NCI-H2227 treated with DMSO at 0.1 percent for 48 hours (cell line): ENCODE measurements around the gene ABHD2.
"Not testable (repeated sequence)": the region's sequence is repeated elsewhere in the genome, so short reads cannot be mapped to it uniquely, and the experiment has no call there.

Source experiments
- DNase-seq: peaks from one replicate; lab custom pipeline; 2025; lab: John Stamatoyannopoulos, UW

Gene ABHD2

DNA sequence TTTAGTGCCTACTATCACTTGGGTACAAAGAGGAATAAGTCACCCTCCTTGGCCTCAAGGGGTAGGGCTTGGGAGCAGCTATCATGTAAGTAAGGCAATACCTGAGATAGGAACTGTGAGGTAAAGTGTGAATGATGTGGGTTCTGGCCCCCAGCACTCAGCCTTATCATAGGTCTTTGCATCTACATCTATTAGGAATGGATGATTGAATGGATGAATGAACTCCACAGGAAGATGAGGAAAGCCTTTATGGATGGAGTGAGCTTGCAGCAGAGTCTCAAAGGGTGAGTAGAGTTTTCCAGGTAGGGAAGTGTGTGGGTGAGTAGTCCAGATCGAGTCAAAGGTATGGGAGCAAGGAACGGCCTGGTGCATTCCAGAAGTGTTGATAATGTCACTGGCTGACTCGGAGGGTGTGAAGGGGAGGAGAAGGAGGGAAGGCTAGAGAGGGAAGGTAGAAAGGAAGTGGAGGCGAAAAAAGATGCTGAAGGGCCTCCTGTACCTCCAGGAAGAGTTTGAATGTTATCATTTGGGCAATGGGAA, 13.1 kb upstream of the ABHD2 start:
- DNase-seq, result no peak

DNA sequence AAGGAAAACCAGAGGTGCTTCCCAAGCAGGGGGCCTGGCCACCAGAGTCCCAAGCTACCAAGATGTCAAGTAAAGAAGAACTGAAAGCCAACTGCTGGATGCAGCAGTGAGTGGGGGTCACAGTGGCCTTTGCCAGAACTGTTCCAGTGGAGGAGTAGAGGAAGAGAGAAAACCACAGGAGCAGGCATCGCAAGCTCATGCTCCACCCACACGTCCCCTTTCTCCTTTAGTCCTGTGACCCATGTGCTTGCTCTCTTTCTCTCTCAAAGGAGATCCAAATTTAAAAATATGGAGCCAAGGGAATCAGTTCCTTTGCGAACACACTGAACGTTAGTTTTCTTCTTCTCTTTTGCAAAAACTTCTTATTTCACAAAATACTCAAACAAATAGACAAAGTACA, 12.4 kb upstream of the ABHD2 start:
- DNase-seq, result no peak

DNA sequence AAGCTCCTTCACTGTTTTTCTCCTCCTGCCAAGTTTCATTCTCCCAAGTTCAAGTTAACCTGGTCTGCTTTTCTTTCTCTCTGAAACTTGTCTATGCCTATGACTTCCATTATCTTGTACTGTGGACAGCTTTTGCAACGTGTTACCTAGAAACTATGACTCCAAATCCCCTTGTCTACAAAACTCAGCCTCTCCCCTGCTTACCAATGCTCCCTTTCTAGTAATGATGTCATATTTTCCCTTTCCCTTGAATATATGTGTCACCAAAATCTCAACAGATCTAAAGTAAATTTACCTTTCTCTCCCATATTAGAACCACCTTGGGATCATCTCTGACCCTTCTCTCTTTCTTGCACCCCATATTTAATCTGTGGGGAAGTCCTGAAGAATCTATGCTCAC, 10.5 kb upstream of the ABHD2 start:
- DNase-seq, result no peak

DNA sequence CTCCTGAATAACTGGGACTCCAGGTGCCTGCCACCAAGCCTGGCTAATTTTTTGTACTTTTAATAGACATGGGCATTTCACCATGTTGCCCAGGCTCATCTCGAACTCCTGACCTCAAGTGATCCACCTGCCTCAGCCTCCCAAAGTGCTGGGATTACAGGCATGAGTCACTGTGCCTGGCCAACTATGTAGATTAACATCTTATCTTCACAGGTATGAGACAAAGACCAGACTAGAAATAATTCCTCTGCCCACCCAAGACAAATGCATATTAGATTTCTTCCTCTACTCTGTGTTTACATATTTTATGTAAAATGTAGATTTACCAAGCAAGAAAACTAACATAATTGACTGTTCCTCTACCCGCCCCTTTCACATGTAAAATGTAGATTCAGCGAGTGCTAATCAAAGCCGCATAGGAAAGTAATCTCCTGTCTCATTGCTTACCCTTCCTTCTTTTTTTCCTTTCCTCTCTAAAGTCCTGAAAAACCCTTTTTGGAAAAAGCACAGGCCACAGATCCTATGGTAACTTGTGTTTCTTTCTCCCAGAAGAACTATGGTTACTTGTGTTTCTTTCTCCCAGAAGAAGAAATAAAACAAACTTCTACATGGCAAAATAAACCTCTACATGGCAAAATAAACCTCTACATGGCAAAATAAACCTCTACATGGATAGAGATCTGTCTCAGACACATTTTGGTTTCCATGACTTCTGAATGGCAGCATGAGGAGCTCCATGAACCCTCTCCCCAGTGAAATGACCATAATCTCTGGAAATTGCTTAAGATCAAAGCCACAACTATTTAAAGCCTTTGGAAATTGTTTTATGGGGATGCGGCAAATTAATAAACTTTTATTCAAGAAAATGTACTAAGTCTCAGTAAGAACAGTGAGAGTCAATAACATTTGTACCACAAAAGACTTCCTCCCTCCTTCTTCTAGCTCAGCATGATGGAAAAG, 9.1 kb upstream of the ABHD2 start:
- no peak for DNase-seq

DNA sequence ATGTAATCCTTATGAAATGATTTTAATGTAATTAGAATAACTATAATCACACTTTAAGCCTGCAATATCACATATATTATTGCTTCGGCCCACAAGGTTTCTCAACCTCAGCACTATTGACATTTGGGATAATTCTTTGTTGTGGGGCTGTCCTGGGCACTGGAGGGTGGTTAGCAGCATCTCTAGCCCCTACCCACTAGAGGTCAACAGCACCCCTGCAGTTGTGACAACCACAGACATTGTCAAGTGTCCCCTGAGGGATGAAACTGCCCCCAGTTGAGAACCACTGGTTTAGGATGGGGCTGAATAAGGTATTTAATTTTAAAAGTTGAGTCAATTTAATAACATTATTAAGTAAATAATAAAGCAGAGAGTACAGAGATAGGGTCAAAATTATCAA, 6.4 kb upstream of the ABHD2 start:
- no peak for DNase-seq

DNA sequence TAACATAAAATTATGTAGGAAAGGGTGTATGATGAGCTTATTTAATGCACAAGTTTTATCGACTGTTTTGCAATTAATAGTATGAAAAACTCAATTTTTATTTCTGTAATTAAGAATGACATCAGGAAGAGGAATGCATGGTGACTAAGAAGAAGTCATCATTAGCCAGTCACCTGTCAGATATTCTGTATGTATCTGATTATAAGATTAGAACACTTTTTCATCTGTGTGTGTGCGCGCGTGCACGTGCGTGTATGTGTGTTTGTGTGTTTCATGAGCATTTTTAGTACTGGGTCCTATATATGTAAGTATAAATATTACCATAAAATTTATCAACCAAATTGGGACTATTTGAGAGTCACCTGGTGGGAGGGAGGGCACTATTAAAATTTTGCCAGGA, 5.0 kb upstream of the ABHD2 start:
- DNase-seq, result no peak

DNA sequence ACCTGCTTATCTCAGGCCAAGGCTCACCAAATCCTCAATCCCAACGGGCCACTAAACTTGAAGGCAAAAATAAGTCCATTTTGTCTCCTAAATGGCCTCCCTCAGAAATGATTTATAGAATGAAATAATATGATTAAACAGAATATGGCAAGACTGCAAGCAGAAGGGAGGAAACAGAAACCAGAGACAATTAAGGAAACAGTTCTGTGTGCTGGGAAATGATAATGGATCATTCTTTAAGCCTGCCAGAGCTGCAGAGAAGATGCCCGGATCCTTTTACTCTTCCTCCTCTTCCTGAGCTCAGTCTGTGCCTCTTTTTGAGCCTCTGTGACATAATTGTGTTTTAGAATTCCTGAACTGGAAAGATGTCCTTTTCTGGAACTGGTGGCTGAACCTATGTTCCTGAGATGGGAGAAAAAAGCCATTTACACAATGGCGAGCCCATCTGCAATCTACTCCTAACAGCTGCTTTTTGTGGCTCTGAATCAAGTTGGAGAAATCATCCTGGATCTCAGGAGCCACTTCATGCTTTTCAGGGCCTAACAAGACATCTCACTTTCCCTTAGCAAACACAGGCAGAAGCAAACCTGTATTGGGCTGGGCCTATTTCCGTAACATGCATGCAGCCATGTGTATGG, 2.8 kb upstream of the ABHD2 start:
- no peak for DNase-seq

DNA sequence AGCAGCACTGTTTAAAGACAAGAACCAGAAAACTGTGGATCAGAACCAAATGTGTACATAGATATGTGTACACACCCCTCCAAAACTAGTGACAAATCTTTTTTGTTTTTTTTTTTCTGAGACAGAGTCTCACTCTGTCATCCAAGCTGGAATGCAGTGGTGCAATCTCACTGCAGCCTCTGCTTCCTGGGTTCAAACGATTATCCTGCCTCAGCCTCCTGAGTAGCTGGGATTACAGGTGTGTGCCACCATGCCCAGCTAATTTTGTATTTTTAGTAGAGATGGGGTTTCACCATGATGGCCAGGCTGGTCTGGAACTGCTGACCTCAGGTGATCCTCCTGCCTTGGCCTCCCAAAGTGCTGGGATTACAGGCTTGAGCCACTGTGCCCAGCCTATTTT, 2.3 kb upstream of the ABHD2 start:
- not testable (repeated sequence) for DNase-seq

DNA sequence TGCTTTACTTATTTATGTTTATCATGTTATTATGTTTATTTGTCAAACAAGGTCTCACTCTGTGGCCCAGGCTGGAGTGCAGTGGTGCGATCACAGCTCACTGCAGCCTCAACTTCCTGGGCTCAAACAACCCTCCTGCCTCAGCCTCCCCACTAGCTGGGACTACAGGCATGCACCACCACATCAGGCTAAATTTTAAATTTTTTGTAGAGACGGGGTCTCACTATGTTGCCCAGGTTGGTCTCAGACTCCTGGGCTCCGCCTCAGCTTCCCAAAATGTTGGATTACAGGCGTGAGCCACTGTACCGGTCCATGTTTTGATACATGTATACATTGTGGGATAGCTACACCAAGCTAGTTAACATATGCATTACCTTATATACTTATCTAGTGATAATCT, 1.9 kb upstream of the ABHD2 start:
- not testable (repeated sequence) for DNase-seq

DNA sequence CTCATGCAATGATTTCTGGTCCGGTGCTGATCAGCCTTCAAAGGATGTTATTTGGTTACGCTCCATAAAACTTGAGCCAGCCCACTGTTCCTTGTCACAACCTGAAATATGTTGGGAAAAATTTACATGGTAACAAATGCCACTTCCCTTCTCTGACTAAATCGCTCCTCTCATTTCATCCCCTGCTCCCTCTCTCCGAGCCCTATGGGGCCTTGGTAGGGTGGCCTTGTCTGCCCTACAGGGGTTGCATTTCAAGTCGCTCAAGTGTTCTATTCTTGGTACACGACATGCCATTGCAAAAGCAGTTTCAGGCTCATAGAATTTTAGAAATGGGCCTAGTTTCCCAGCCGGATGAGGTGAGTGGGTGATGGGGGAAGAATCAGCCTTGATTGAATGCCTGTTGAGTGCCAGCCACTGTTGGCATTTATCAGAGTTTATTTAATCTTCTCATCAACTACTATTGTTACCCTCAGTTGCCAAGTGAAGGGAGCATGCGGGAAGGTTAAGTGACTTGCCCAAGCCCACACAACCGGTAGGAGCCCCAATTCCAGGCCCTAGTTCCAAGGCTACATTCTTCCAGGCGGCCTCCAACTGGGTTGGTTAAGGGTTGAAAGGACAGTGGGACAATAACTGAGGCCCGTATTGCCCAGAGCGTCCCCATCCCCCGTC, 961 bp upstream of the ABHD2 start:
- no peak for DNase-seq

DNA sequence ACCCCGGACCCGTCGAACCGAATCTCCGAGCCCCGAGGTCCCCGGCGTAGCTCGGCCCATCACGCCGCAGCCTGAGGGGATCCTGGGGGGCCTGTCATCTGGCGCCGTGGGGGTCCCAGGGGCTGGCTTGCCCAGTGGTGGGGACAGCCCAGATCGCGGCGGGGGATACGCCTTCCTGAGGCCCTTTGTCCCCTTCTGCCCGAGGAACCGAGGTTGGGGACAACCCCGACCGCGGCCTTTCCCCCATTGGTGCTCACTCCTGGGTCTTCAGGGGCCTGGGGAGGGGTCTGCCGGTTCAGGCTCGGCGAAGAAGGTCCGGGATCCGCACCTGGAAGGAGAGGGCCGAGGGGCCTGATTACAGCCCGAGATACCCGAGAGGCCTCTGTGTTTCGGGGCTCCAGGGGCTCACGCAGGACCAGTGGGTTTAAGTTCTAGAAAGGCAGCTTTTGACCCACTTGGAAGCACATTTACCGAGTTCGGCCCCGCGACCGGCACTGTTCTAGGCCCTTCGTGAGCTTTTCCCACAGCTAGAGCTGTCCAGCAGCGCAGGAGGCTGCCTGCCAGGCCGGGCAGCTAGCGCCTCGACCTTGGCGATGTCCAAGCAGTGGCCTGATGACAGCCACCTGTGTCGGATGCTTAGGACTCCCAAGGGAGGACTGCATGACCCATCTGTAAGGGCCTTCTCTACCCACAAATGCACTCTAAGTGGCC, 504 bp downstream of the ABHD2 start:
- no peak for DNase-seq

DNA sequence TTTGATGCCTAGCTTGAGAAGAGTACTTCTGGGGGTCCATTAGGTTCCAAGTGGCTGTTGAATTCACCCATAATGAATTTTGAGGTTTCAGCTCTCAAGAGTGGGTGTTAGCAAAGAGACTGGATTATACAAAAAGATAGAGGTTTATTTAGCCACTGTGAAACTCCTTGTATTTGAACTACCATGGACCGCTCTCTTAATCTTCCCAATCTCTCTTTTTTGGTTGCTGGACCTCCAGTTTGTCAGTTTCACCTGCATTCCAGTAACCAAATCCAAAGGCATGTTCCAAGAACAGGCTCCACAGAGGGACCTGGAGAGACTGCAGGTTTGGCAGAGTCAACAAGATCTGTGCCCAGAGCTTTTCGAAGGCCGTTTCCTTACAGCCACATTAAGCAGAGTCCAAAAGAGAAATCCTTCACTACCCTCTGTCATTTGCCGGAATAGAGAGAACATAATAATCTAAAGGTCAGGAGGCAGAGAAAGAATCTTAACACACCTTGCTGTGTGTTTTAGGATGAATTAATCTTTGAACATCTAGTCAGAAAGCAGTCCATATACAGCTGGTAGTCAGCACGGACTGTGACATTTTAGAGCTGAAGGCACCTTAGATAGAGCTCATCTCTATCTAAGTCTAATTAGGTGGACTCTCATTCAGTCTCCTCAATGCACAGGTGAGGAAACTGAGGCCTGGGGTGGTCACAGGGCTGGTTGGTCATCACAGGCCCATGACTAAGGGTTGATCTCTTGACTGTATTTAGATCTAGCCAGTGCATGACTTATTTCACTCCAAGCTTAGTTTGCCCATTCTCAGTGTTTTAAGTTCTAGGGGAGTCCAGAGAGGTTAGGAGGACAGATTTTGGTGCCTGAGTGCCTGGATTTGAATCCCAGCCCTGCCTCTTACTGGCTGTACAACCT, 1.3 kb downstream of the ABHD2 start:
- no peak for DNase-seq

DNA sequence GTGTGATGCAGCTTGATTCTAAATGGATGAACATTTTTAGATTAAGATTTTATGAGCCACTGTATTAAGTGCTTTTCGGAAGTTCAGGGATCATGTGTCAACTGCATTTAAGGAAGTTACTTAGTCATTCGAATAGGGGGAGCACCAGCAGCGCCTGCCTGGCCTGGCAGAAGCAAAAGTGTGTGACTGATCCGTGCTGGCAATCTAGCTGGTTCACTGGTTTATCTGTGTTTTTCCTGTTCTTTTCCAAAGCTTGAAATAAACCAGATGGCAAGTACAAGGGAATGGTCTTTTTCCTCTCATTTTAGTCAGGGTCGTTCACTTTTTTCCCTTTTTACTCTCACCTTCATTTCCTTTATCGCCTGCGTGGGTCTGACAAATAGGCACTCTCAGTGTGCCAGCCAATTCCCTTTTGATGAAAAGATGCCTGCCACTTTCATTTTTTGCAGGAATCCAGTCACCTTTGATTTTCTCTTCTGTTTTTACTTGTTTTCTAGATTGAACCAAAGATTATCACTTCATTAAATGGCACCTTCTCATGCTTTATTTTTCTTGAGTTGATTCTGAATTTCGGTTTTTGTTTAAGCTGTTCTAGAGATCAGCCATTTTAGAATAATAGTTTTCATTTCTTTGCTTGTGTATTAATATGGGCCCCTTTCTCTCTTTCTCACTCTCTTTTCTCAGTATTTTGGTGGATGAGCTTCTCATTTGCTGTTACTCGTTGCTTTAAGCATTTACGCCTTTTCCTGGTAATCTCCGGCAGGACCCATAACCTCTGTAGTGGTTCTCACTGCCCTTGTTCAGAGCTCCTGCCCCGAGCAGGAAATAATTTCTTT, 2.8 kb downstream of the ABHD2 start:
- no peak for DNase-seq

DNA sequence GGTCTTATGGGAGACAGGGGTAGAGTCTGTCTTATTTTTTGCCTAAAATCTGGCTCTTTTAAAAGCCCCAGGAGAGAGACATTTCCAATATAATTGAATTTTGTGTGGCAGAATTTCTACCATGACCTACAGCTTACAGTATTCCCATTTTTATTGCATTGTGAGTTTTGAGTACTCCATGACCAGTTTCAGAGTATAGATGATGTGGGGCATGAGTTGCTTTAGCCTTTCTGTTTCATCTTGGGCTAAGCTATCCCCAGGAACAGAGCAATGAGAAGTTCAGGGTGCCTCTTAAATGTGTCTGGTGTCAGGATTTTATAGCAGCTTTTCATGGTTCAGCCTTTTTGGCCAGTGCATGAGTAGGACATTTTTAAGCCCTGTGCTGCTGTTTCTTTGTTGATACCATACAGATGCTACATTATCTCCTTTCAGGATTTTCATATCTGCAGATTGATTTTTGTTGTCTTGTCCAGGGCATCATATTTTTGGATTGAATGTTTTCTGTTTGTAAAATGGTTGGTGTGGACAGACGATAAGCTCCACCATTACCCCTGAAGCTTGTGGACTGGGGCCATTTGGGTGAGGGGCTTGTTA, 3.5 kb downstream of the ABHD2 start:
- DNase-seq, result no peak

DNA sequence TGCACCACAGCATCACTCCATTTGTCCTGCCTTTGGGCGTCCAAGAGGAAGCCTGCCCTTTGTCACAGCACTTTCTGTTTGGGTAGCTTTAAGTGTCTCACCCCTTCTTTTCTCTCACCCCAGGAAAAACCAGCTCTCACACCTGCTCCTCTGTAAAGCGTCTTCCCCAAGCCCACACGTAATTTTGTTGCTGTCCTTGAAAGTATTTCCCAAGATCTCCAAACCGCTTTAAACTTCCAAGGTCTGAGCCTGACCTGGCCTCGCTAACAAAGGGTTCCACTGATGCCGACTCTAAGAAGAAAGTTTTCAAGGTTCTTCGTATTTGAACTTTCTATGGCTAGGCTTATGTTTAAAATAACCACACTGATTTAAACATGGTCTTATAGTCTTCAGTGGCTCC, 5.3 kb downstream of the ABHD2 start:
- DNase-seq, result no peak

DNA sequence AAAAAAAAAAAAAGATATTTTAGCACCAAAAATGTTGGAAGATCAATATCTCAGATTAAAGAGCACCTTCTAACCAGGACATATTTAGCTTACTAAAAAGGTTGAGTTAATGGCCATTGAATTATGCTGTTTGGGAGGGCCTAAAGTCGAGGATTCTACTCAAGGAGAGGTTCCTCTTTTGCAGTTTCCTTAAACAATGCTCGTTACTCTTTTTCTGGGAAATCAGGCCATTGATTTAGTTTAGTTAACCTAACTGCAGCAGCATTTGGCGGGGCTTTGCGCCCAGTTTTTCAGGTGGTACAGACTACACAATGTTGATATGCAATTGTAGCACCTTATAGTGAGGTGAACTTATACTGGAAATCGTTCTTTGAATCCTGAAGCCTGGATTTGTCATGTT, 6.8 kb downstream of the ABHD2 start:
- DNase-seq, result no peak

DNA sequence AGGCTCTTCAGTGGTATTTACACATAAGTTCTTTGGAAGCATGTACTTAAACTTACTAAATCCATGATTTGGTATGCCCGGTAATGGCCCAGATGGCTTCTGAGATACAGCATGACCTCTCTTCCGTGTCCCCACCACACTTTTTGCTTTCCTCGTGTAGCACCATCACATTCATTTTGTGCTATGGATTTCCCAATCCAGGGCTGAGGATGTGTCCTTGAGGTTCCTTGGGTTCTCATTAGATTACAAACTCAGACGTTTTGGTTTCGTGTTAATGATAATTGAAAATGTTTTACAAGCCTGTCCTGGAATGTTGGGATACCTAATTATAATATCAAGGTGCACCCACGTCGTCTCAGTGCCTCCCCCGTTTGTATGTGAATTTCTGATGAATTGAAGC, 7.3 kb downstream of the ABHD2 start:
- no peak for DNase-seq

DNA sequence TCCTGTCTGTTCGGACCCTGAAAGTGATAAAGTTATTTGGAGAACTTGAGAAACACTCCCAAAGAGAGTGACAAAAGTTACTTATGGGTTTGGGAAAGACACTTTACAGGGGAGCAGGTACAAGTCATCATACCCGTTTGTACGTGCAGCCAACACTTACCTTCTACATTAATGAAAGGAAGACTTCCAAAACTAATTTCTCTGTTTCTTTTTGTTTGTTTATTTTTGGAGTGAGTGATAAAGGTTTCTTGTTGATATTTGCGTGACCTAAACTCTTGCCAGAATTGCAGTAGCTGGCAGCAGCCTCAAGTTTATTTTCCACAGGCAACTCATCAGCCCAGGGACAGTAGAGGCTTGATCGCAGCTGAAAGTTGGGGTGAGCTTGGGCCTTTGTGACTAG, 8.4 kb downstream of the ABHD2 start:
- DNase-seq, result no peak

DNA sequence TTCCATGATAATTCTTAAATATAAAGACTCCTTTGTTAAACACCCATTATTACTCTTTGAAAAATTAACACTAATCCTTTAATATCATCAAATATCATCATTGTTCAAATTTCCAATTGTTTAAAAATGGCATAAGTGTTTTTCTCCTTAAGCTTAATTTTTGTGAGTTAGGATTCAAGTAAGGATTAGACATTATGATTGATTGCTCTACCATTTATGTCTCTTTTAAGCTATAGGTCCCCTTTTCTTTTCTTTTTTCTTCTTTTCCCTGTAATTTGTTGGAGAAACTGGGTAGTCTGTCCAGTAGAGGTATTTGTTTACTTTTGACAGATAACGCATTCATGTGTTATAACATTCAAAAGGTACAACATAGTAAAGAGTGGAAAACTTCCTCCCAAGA, 9.1 kb downstream of the ABHD2 start:
- DNase-seq, result no peak

DNA sequence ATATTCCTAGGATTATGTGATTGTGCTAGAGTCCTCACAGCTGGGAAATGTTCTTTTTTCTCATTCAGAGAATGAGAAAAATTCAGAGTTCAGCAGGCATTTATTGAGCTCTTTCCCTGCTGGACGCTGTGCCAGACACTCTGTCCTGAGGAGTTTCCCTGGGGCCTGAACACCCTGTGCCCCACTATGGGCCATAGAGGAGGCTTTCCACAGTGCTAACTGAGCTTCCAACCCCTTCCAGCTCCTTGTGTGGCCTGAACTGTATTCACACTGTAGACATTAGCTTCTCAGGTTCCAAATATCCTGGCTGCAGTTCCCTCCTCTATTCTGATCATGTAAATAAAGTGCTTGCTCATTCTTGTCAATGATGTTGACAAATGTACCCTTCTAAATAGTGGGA, 10.0 kb downstream of the ABHD2 start:
- no peak for DNase-seq
